ENCODE measurements around the gene GRID1.

Gene GRID1

GRCh38 chr10:85926986-85927385 lies 439.6 kb downstream of the GRID1 start:
- no peak for DNase-seq (ENCODE audit: low read depth in 2 of 2)

GRCh38 chr10:85926136-85926535 lies 440.5 kb downstream of the GRID1 start:
- no peak for DNase-seq (ENCODE audit: low read depth in 2 of 2)

GRCh38 chr10:85925201-85925750 lies 441.3 kb downstream of the GRID1 start:
- DNase-seq (ENCODE audit: low read depth in 2 of 2): no peak

DNA sequence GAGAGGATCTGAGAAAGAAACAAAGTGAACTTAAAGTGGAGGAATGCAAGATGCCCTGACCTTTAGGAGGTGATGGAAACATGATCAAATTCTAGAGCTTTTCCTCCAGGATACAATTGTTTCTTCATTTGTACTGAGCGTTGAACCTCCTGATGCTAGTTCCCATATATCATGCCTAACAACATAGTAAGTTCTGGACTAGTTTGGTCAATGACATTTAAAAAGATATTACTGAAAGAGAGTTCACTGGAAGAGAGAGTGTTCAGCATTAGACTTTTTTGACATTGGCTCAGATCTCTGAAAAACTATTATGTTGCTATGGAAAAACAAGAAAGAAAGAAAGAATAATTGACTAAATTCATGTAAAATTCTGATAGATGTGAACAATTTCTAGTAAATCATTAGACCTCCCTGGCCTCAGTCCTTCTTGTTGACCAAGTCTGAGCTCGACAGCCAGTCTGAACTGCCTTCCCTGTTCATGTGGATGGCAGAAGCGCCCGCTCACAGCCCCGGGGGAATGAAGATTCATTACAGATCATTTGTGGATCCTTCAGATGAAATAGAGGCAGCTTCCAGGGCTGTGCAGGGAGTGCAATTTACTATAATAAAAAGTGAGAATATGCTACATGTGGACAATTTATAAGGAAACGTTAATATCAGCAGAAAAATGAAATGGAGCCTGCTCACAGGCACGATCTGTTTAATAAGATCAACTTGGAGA lies 442.1 kb downstream of the GRID1 start:
- no peak for DNase-seq (ENCODE audit: low read depth in 2 of 2)

GRCh38 chr10:85922356-85923129 lies 444.1 kb downstream of the GRID1 start:
- no peak for DNase-seq (ENCODE audit: low read depth in 2 of 2)

GRCh38 chr10:85921789-85922188 lies 444.8 kb downstream of the GRID1 start:
- no peak for DNase-seq (ENCODE audit: low read depth in 2 of 2)

DNA sequence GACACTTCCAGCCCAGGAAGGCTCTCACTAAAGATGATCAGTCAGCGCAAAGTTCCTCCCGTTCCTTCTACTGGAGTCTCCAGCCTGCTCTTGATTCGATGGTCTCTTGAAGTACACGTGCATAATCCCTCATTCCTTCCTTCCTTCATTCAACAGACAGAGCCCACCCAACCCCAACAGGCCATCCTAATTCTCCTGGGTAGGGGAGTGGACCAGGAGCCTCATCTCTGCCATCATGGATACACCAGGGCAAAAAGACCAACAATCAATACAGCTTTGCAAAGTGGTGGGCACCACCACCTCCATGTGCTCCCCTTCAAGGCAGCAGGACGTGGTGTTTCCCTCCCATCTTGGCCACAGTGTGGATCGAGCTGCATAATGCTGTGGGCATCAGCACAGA lies 446.3 kb downstream of the GRID1 start:
- DNase-seq (ENCODE audit: low read depth in 2 of 2): no peak

GRCh38 chr10:85919491-85920021 lies 447.0 kb downstream of the GRID1 start:
- DNase-seq (ENCODE audit: low read depth in 2 of 2): no peak

DNA sequence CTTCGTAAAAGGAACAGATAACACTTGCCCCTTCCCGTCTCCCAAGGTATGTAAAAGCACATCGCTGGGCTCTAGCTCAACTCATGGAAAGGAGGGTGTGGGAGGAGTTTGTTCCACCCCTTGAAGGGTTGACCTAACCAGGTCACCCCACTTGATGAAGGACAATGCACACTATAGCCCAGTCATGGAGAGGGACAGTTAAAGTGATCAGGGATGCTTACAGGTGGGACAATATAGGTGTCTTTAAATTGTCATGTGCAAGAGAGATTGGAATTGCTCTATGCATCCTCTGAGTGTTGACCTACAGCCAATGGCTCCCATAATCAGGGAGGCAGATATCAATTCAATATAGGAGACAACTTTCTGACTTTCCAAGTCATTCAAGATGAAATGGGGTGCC lies 448.2 kb downstream of the GRID1 start:
- no peak for DNase-seq (ENCODE audit: low read depth in 2 of 2)

DNA sequence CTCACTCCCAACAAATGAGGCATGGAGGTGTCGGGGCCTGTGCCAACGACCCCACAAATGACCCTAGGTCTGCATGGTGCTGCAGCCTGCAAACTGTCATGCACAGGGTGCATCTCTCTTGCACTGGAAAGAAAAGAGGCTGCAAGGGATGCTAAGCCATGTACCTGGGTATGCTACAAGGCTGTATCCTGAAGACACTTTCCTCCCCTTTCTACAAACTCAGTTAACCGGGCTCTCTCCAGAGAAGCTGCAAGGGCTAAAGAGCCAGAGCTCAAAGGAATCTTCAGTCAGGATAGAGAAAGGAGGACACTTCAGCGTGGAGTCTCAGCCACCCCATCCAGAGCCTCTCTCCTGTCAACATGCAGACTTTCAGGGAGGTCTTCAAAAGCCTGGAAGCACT lies 449.0 kb downstream of the GRID1 start:
- DNase-seq (ENCODE audit: low read depth in 2 of 2): no peak

GRCh38 chr10:85916994-85917573 lies 449.5 kb downstream of the GRID1 start:
- no peak for DNase-seq (ENCODE audit: low read depth in 2 of 2)

GRCh38 chr10:85916286-85916685 lies 450.3 kb downstream of the GRID1 start:
- no peak for DNase-seq (ENCODE audit: low read depth in 2 of 2)

DNA sequence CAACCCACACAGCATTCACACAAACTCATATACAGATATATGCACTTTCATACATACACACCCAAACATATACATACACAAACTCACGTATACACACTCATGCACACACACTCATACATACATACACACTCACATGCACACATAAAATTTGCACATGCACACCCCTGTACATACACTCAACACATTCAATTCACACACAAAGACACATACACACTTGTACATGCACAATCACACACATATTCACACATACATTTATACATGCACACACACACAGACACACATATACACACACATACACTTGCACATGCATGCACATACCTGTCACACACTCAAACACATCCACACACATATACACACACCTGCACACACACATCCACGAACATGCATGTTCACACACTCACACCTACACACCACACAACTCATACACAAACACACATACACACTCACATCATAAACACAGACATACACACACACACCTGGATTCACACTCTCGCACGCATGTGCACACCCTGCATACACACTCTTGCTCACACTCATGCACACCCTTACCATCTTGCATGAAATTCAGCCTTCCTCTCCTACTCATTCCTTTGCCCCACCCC lies 451.2 kb downstream of the GRID1 start:
- no peak for DNase-seq (ENCODE audit: low read depth in 2 of 2)

GRCh38 chr10:85914720-85915119 lies 451.9 kb downstream of the GRID1 start:
- no peak for DNase-seq (ENCODE audit: low read depth in 2 of 2)

DNA sequence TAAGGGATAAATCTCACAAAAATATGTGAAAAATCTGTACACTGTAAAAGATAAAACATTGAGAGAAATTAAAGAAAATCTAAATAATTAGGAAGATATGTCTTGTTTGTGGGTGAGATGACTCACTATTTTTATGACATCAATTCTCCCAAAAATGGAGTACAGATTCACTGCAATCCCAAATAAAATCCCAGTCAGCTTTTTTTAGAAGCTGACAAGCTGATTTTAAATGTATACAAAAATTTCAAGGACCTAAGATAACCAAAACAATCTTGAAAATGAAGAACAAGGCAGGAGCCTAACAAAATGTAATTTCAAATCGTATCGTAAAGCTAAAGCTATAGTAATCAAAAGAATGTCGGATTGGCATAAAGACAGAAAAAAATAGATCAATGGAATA lies 458.1 kb downstream of the GRID1 start:
- DNase-seq (ENCODE audit: low read depth in 2 of 2): no peak

DNA sequence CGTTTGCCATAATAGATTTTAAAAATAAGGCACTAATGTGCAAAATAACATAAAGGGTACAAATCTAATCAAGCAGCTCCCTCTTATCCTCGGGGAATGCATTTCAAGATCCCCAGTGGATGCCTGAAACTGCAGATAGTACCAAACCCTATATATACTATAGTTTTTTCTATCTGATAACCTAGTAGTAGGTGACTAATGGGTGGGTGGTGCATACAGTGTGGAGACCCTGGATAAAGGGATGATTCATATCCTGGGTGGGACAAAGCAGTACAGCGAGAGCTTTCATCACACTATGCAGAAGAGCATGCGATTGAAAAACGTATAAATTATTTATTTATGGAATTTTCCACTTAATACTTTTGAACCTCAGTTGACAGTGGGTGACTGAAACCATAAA lies 464.5 kb downstream of the GRID1 start:
- DNase-seq (ENCODE audit: low read depth in 2 of 2): no peak

- DNase-seq (ENCODE audit: low read depth in 2 of 2): no peak
Measured at GRCh38 chr10:85901599-85901998, 465.0 kb downstream of the GRID1 start.

DNA sequence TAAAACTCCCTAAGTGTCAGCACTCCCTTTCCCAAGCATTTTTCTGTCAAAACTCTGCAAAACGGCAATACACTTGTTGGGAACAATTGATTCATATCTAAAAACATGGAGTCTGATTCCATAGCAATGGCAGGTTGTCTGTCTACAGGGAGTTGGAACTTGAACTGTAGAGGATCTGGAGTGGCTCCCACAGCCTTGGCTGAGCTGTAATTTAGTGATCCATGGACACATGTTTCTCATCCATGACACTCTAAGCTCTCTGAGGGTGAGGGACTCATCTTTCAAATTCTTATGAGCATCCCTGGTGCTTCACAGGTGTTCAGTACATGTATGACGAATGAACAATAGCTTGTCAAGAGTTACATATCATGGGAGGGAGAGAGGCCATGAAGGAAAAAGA lies 466.1 kb downstream of the GRID1 start:
- no peak for DNase-seq (ENCODE audit: low read depth in 2 of 2)

- DNase-seq (ENCODE audit: low read depth in 2 of 2): no peak
Measured at GRCh38 chr10:85900061-85900460, 466.5 kb downstream of the GRID1 start.

- no peak for DNase-seq (ENCODE audit: low read depth in 2 of 2)
Measured at GRCh38 chr10:85891472-85891871, 475.1 kb downstream of the GRID1 start.

GRCh38 chr10:85888559-85888958 lies 478.0 kb downstream of the GRID1 start:
- no peak for DNase-seq (ENCODE audit: low read depth in 2 of 2)

DNA sequence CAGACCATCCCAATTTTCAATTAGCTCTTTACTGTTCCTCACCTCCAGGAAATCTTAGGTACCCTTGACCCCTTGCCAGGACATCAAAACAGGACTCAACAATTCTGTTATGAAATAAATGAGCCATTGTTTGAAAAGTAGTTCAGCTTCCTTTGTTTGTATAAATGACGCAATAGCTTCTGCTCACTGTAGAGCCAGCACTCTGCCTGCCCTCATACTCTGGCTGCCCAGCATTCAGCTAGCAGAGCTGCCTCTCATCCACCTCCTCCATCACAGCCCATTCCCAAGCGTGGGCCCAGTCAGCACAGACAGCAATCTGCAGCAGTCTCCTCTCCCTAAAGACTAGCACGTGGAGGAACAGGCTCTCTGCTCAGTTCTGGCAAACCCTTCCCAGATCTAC lies 478.6 kb downstream of the GRID1 start:
- DNase-seq (ENCODE audit: low read depth in 2 of 2): no peak
